Body of pancreas (tissue), 4 donors: ENCODE measurements around the gene TMEM14A. TPM values are rescaled to one million over a fixed set of nuclear protein-coding genes. Genes with fewer than 3 reads are reported as not detected.

Source experiments
- ATAC-seq: fragments of 150-250 bp; one replicate; pipeline ENCODE4 v1.9.1; 2016
- DNase-seq, 4 donors: peaks; one replicate each; pipeline ENCODE4 v3.0.0-alpha.2; 2019
- H3K27ac ChIP-seq, 4 donors: fragments of 200-600 bp; sonication (generic); 1 replicate in 3 of 4; 2 replicates in 1 of 4; pipeline versions ENCODE4 v1.5.1 to v1.6.1; 2016 to 2019; ENCODE audit warnings: mild to moderate bottlenecking in 1 of 4, mixed read lengths in 1 of 4, moderate library complexity in 1 of 4
- H3K27me3 ChIP-seq, 2 donors: fragments of 200-600 bp; sonication (generic); one replicate each; pipeline ENCODE4 v1.6.0; 2016; ENCODE audit warnings: mild to moderate bottlenecking in 1 of 2
- H3K36me3 ChIP-seq, 2 donors: fragments of 200-600 bp; sonication (generic); replicated peaks in 1 of 2; 2 replicates each; pipeline ENCODE4 v1.5.1; 2016; ENCODE audit warnings: low read depth in 2 of 2; ENCODE audit not compliant: insufficient read depth in 1 of 2
- H3K4me1 ChIP-seq: fragments of 200-600 bp; sonication (generic); one replicate; pipeline ENCODE4 v1.6.0; 2016
- H3K4me3 ChIP-seq, 2 donors: fragments of 200-600 bp; sonication (generic); 1 replicate in 1 of 2; 2 replicates in 1 of 2; pipeline ENCODE4 v1.5.1; 2016 to 2019
- H3K9me3 ChIP-seq, 3 donors: fragments of 200-600 bp; sonication (generic); 1 replicate in 2 of 3; 2 replicates in 1 of 3; pipeline ENCODE4 v1.5.1; 2016
- CTCF ChIP-seq, 7 experiments: fragments of 450-650 bp in 4 of 7; fragments of 200-600 bp in 3 of 7; sonication (generic) in 3 of 7; IDR thresholded peaks; one replicate each; pipeline ENCODE4 v1.5.1; 2016 to 2019; ENCODE audit warnings: antibody characterized with exemption in 7 of 7
- POLR2A ChIP-seq, 3 donors: fragments of 450-650 bp; IDR thresholded peaks; one replicate each; pipeline ENCODE4 v1.6.1; 2016; ENCODE audit warnings: antibody characterized with exemption in 3 of 3, mild to moderate bottlenecking in 2 of 3
- WGBS, 2 donors: methylation state at CpG; one replicate each; pipeline ENCODE4 v1.1.5; 2017; 5-methylcytosine and 5-hydroxymethylcytosine counted together
- intact Hi-C: fragments of 100-400 bp; cut with DNase I; formaldehyde crosslinking; loops from one replicate; pipeline ENCODE4 v1.15.1; 2023
- total RNA-seq, 2 donors: library from RNA; depleted of rRNA; stranded (reverse); fragments of >200 nt; gene quantifications; one replicate each; pipeline ENCODE4 v1.1.0, GENCODE V29; 2016

Gene TMEM14A
- total RNA-seq, 2 donors from 2014 or later, result 14.8 to 33.2 TPM

- H3K36me3 ChIP-seq, result no peaks in the 10 kb centered on the region
- peak in 1 of 7 experiments; percentile 0 for TF ChIP-seq CTCF (IDR thresholded peaks at IDR 0.05)
- TF ChIP-seq POLR2A (IDR thresholded peaks at IDR 0.05), result peak; percentile 97 to 99 (median 98)
- peak overlapping the region; percentile 18 to 83 (median 75) for H3K27ac ChIP-seq
- ATAC-seq (peak; percentile 98), DNase-seq (peak; percentile 94 to 96 (median 94))
- H3K4me3 ChIP-seq, result peak overlapping the region; percentile 34 to 79
- intact Hi-C loops, result loop anchor here (5.0 kb wide), 1 partner anchor 252 kb away; no protein-coding TSS in a partner anchor
- H3K9me3 ChIP-seq, result no peaks in the 10 kb centered on the region
- H3K27me3 ChIP-seq, result no peaks in the 10 kb centered on the region
- 1% methylated on average over 20 to 53 of the region's 53 CpGs for WGBS, 2 donors
- H3K4me1 ChIP-seq, result peaks cover 24% of the 10 kb centered on the region
Observed at GRCh38 chr6:52664186-52664990, 6.5 kb upstream of the TMEM14A start.

GRCh38 chr6:52664991-52665686 is 5.8 kb upstream of the TMEM14A start:
- peak overlapping the region in 3 of 4 donors; percentile 68 to 83 (median 82) for H3K27ac ChIP-seq
- no peaks in the 10 kb centered on the region for H3K27me3 ChIP-seq
- peak overlapping the region; percentile 34 to 79 for H3K4me3 ChIP-seq
- intact Hi-C loops, result loop anchor here (5.0 kb wide), 1 partner anchor 253 kb away; no protein-coding TSS in a partner anchor
- H3K4me1 ChIP-seq, result peaks cover 24% of the 10 kb centered on the region
- no peak for DNase-seq
- no peaks in the 10 kb centered on the region for H3K36me3 ChIP-seq
- ATAC-seq, result no peak
- TF ChIP-seq CTCF (IDR thresholded peaks at IDR 0.05) (no peak), POLR2A (IDR thresholded peaks at IDR 0.05) (no peak)
- 31 to 33% methylated on average over 10 of the region's 10 CpGs for WGBS, 2 donors
- H3K9me3 ChIP-seq, result no peaks in the 10 kb centered on the region

GRCh38 chr6:52666071-52666470 is 4.8 kb upstream of the TMEM14A start:
- Histone ChIP-seq H3K27ac (no peak overlapping the region), H3K4me1 (peaks cover 30% of the 10 kb centered on the region), H3K36me3 (no peaks in the 10 kb centered on the region), H3K4me3 (no peak overlapping the region), H3K9me3 (no peaks in the 10 kb centered on the region), H3K27me3 (no peaks in the 10 kb centered on the region)
- DNase-seq (no peak), ATAC-seq (no peak)
- intact Hi-C loops, result no loop called here
- 41 to 43% methylated on average over 2 of the region's 2 CpGs for WGBS, 2 donors
- TF ChIP-seq CTCF (IDR thresholded peaks at IDR 0.05) (no peak), POLR2A (IDR thresholded peaks at IDR 0.05) (no peak)

- Histone ChIP-seq H3K27ac (no peak overlapping the region), H3K4me3 (no peak overlapping the region), H3K36me3 (no peaks in the 10 kb centered on the region), H3K27me3 (no peaks in the 10 kb centered on the region), H3K4me1 (peaks cover 33% of the 10 kb centered on the region), H3K9me3 (no peaks in the 10 kb centered on the region)
- 77 to 91% methylated on average over 2 of the region's 2 CpGs for WGBS, 2 donors
- intact Hi-C loops, result no loop called here
- DNase-seq (no peak), ATAC-seq (no peak)
- TF ChIP-seq POLR2A (IDR thresholded peaks at IDR 0.05) (no peak), CTCF (IDR thresholded peaks at IDR 0.05) (no peak)
Observed at GRCh38 chr6:52666523-52666922, 4.4 kb upstream of the TMEM14A start.
